ENCODE results near the gene TMEM255A.

The TMEM255A gene

DNA sequence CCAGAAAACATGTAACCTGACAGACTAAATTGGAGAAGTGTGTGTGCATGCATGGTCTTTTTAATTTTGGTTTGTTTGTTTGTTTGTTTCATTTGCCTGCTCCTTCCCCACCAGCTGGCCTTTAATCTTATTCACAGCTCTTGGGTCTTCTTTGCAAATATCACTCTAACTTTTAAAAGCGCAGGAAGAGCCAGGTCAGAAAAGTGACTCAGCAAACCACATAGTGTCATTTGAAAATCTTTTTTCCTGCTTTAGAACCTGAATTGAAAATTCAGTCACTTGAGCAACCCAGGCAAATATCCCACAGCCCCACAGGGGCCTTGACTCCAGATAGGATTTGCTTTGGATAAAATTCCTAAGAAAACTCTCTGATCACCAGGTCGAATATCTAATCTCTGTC, 4.6 kb downstream of the TMEM255A start:
- DNase-seq = no peak

- DNase-seq = no peak
These were observed 5.6 kb downstream of the TMEM255A start for GRCh38 chrX:120305531-120306141.

GRCh38 chrX:120304256-120304655, 7.0 kb downstream of the TMEM255A start:
- no peak for DNase-seq

DNA sequence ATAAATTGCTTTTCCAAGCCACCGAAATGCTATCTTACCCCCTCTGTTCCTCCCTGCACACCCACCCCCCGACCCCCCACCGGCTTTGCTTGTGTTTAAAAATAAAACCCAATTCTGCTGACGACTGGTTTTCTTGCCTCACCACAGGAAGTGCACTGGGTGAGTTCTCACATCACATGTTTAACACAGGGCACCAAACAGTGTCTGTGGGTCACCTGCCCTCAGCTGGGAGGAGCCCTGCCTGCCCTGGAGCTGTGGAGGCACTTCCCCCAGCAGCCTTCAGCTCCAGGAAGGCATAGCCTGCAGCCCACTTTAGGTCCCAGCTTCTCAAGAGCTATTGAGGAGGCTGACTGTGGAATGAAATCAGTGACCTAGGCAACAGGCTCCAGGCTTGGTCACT, 8.8 kb downstream of the TMEM255A start:
- DNase-seq = no peak

- no peak for DNase-seq
These were observed 9.3 kb downstream of the TMEM255A start for GRCh38 chrX:120301960-120302359.

- DNase-seq = no peak
These were observed 9.8 kb downstream of the TMEM255A start for GRCh38 chrX:120301497-120301896.

DNA sequence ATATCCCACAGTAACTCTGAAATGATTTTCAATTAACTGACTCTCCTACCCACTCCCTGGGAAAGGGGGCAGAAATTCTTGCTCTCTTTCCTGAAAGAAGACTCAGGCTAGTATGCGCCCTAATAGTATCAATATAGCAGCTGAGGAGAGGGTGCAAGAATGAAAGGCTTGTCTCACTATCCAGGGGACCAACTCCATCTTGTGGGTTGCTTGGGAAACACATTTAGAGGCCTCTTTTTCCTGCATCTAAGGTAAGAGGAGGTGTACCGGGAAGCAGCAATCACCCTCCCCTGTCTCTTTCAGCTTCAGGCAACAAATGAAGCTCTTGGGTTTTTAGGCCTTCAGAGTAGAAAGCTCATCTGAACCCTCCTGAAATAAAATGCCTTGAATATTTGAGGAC, 11.3 kb downstream of the TMEM255A start:
- DNase-seq = no peak

GRCh38 chrX:120297923-120298322, 13.3 kb downstream of the TMEM255A start:
- DNase-seq = no peak

- no peak for DNase-seq
These were observed 16.6 kb downstream of the TMEM255A start for GRCh38 chrX:120294651-120295050.

DNA sequence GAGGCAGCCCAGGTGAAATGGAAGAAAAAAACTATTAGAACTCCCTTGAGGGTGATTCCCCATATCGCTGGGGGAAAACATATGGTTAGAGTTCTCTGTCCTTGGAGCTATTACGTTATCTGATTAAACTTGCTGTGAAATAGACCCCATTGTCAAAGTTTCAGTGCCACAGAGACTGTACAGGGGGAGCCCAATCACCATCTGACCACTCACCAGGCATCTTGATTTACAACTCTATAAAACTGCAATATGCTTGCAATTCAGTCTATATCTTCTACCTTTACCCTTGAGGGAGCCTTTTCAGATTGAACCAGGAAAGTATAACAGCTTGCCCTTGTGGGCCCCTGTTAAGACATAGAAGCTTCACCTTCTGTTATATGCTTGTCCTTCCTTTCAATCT, 18.2 kb downstream of the TMEM255A start:
- no peak for DNase-seq

- no peak for DNase-seq
These were observed 20.1 kb downstream of the TMEM255A start for GRCh38 chrX:120291211-120291610.

DNA sequence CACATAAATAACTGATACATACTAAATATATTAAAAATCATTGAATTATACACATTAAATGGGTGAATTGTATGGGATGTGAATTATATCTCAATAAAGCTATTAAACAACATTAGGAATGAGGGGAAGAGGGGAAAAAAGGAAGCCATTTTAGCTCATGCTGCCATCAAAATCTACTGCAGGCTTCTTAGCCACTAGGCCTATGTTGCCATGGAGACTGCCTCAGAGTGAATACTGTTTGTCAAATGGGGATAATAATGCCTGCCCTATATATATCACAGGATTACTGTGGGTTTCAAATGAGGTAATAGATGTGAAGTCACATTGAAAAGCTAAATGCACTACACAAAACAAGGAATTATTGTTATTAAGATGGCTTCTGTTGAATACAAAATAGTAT, 21.2 kb downstream of the TMEM255A start:
- no peak for DNase-seq

GRCh38 chrX:120287513-120288112, 23.6 kb downstream of the TMEM255A start:
- no peak for DNase-seq

- DNase-seq = no peak
These were observed 24.3 kb downstream of the TMEM255A start for GRCh38 chrX:120286733-120287512.

DNA sequence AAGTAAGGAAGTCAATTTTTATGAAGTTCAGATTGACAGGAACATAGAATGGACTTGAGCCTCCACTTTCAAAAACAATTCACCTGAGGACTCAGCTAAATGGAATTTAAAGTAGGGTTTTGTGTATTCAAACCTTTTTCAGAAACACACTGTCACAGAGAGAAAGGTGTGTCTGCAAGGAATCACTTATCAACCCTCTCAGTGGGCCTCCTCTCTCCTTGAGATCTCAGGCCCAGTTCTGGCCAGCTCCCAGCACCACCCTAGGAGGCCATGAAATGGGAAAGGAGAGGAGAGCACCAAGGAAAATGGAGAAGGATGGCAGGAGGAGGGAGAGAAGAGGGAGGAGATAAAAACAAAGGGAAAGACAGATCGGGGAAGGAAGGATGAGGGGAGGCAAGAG, 28.6 kb downstream of the TMEM255A start:
- DNase-seq = no peak

DNA sequence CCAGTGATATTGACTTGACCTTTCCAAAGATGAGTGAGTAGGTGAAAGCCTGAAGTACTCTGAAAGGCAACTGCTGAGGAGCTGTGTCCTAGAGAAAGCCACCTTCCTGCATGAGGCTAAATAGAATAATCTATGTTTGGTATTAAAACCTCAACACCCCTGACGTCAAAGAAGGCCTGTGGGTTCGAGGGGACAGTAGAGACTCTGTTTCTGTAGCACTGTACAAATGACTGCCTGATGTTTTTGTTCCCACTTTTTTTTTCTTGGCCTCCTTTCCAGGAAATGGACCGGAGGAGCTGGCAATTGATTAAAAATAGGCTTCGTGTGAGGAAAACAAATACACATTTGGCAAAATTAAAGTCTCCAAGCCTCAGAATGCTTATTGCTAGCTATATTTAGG, 29.5 kb downstream of the TMEM255A start:
- no peak for DNase-seq

DNA sequence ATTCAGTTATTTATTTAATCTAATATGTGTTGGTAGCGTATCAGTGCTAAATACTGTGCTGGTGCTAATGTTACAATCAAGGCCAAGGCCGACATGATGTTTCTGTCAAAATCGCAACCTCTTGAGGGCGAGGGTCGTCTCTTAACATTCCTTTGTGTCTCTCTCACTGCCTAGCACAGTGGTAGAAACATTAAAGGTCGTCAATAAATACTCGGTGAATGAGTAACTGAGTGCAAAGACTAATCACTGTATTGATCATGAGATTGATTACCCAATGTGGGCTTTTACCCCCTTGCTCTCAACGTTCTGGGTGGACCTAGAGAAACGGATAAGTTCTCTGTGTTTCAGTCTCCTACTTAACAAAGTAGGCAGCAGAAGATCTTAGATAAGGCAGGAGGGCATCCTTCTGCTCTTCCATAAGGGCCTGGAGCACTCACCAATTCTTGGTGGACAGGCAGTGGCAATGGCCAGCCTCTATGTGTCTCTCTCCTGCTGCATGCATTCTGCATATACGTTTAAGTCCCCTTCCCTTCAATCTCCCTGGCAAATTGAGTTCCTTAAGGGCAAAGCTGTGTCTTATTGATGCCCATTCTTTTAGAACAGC, 30.1 kb downstream of the TMEM255A start:
- no peak for DNase-seq

DNA sequence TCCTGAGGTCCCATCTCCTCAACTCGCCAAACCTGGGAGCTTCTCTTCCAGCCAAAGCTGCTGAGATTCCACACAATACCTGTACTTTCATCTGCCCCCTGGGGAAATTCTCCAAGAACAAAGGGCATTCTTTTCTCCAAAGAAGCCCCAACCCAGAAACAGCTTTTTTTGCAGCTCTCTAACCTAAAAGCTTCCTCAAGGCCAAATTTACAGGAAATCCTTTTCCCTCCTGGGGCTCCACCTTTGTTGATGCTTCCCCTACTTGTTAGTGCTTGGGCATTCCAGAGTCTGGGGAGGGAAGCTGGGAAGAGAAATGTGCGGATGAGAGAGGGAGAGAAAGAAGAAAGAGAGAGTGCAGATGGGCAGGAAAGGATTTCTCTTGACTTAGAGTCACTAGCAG, 36.3 kb downstream of the TMEM255A start:
- no peak for DNase-seq

GRCh38 chrX:120274145-120274544, 37.1 kb downstream of the TMEM255A start:
- DNase-seq = no peak

GRCh38 chrX:120271218-120271617, 40.0 kb downstream of the TMEM255A start:
- DNase-seq = peak; percentile 15

DNA sequence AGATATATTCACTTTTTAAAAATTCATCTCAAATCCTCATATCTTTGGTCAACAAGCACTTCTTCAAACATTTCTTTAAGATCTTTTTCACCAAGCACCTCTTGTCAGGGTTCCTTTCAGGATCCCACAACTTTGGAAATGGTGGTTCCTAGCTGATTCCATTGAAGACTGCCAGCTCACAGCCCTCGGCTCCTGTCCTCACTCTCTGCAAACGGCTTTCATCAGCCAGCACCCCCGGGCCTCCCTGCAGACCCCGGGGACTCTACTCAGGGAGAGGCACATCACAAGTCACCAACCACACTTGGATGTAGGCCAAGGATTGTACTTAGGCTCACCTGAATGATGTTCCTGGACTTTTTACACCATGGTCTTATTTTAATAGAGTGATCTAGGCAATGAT, 40.7 kb downstream of the TMEM255A start:
- no peak for DNase-seq

GRCh38 chrX:120269373-120270035, 41.8 kb downstream of the TMEM255A start:
- no peak for DNase-seq

GRCh38 chrX:120264341-120264740, 46.9 kb downstream of the TMEM255A start:
- no peak for DNase-seq

All from NCI-H2029 treated with DMSO at 0.1 percent for 48 hours (cell line).